K562 (cell line): ENCODE results near the gene UPF2. TPM values are rescaled to one million over a fixed set of nuclear protein-coding genes. Genes with fewer than 3 reads are reported as not detected.

Source experiments
- POLR2G ChIP-seq: fragments of 200-400 bp; formaldehyde crosslinking; IDR thresholded peaks from 2 replicates; pipeline ENCODE4 v1.6.1; 2017; ENCODE audit warnings: low read depth, mild to moderate bottlenecking, antibody characterized with exemption, low read length, moderate library complexity
- RAD21 ChIP-seq, 2 experiments: fragments of 250-450 bp in 1 of 2; fragments of 450-650 bp in 1 of 2; sonication (Bioruptor Pico) in 1 of 2; formaldehyde crosslinking in 1 of 2; IDR thresholded peaks in 1 of 2; conservative IDR thresholded peaks in 1 of 2; 2 replicates each; pipeline versions ENCODE4 v1.4.0 to v1.8.0; 2020 to 2022; ENCODE audit warnings: mild to moderate bottlenecking in 2 of 2, moderate library complexity in 1 of 2
- REST ChIP-seq, 2 experiments: fragments of 450-650 bp; formaldehyde crosslinking in 1 of 2; IDR thresholded peaks; 2 replicates each; pipeline versions ENCODE4 v1.4.0 to v1.6.1; 2014 to 2020; ENCODE audit warnings: mild to moderate bottlenecking in 2 of 2, borderline replicate concordance in 1 of 2, low read depth in 1 of 2
- ZNF592 ChIP-seq: fragments of 450-650 bp; IDR thresholded peaks from 2 replicates; pipeline ENCODE4 v1.6.1; 2017; ENCODE audit warnings: antibody characterized with exemption, mild to moderate bottlenecking
- polyA plus RNA-seq, 8 experiments: library from polyadenylated mRNA; depleted of rRNA in 4 of 8; stranded (reverse) in 5 of 8; unstranded in 3 of 8; fragments of >200 nt; fragmentation: Nextera tagmentation in 2 of 8; fragmentation: Illumina TruSeq in 1 of 8; extraction: Ambion mirVana in 2 of 8; extraction: Trizol in 1 of 8; gene quantifications; 2 replicates each; pipeline versions ENCODE4 v1.2.1 to v1.2.3, GENCODE V29; 2011 to 2014; ENCODE audit warnings: inconsistent platforms in 1 of 8, missing spikeins in 1 of 8
- total RNA-seq, 7 experiments: library from RNA; depleted of rRNA in 6 of 7; stranded (reverse); fragments of >200 nt in 6 of 7; fragmentation: Illumina TruSeq in 2 of 7; extraction: Trizol in 2 of 7; gene quantifications; 2 replicates each; pipeline versions ENCODE4 v1.2.1 to v1.2.3, GENCODE V29; 2011 to 2021; ENCODE audit warnings: low replicate concordance in 1 of 7

The UPF2 gene
- total and polyA plus RNA-seq, 9 of the 15 experiments (the other 6 are each of a cell fraction or from before 2014, with no cell fraction given) = 13.9 to 37.7 (median 23.7) TPM

- TF ChIP-seq ZNF592 (peak; percentile 38; the same call in 1 of the 2 replicates), REST (IDR thresholded peaks at IDR 0.05; ENCODE audit: borderline replicate concordance) (peak; percentile 31; the same call in 1 of the 2 replicates), REST (CRISPR knock-in tag; IDR thresholded peaks at IDR 0.05; ENCODE audit: low read depth) (no peak), RAD21 (CRISPR knock-in tag; conservative IDR thresholded peaks at IDR 0.05 in 1 of 2, IDR thresholded peaks at IDR 0.05 in 1 of 2) (peak in 1 of 2 experiments; percentile 60; a peak in 2 of 4 replicates), POLR2G (peak; percentile 56)
- TF ChIP-seq, all 486 proteins: peak for 13
Measured at GRCh38 chr10:11881477-11882417, 160.9 kb downstream of the UPF2 start (continued).
